OCI-LY7 (cell line): ENCODE measurements around the gene PTHLH. TPM values are rescaled to one million over a fixed set of nuclear protein-coding genes. Genes with fewer than 3 reads are reported as not detected.

ENCODE experiments used
- BruUV-seq: library from RNA; stranded (reverse); fragments of 400-500 nt; replicated peaks from 2 replicates; lab custom pipeline; 2021; lab: Mats Ljungman, UMichigan
- CTCF ChIA-PET: fragments of 300-600 bp; sonication (Branson Sonifier 250); formaldehyde crosslinking; loops from one replicate; lab custom pipeline; 2022; ENCODE audit warnings: antibody characterized with exemption; ENCODE audit not compliant: unreplicated experiment; lab: Charles Lee
- POLR2A ChIA-PET: fragments of 300-600 bp; sonication (Branson Sonifier 250); formaldehyde crosslinking; loops from one replicate; lab custom pipeline; 2022; ENCODE audit warnings: antibody characterized with exemption; lab: Charles Lee
- DNase-seq: peaks from one replicate; pipeline ENCODE4 v3.0.0-alpha.2; 2015; ENCODE audit warnings: low spot score
- H2AFZ ChIP-seq: fragments of 200-600 bp; sonication (generic), shearing (Covaris generic); 2 replicates; pipeline ENCODE4 v1.6.1; 2014; ENCODE audit warnings: mild to moderate bottlenecking, antibody characterized with exemption, low read length, moderate library complexity
- H3K27ac ChIP-seq: fragments of 200-600 bp; sonication (generic); 2 replicates; pipeline ENCODE4 v1.5.1; 2014; ENCODE audit warnings: mixed run types, low read depth, mild to moderate bottlenecking, moderate library complexity, low read length, inconsistent platforms; ENCODE audit not compliant: poor library complexity, severe bottlenecking
- H3K36me3 ChIP-seq: fragments of 200-600 bp; sonication (generic); 2 replicates; pipeline ENCODE4 v1.6.1; 2014; ENCODE audit warnings: mild to moderate bottlenecking, antibody characterized with exemption, low read length, moderate library complexity, mixed read lengths; ENCODE audit not compliant: insufficient read depth
- H3K4me1 ChIP-seq: fragments of 200-600 bp; sonication (generic); 2 replicates; pipeline ENCODE4 v1.5.1; 2014; ENCODE audit warnings: mild to moderate bottlenecking, low read length; ENCODE audit not compliant: insufficient read depth, poor library complexity, severe bottlenecking
- H3K4me2 ChIP-seq: fragments of 200-600 bp; sonication (generic); 2 replicates; pipeline ENCODE4 v1.6.1; 2014; ENCODE audit warnings: mild to moderate bottlenecking, low read length
- H3K4me3 ChIP-seq: fragments of 200-600 bp; sonication (generic); 2 replicates; pipeline ENCODE4 v1.5.1; 2014; ENCODE audit warnings: mild to moderate bottlenecking, low read depth, low read length; ENCODE audit not compliant: poor library complexity, severe bottlenecking
- H3K79me2 ChIP-seq: fragments of 200-600 bp; sonication (generic); 2 replicates; pipeline ENCODE4 v1.6.1; 2016; ENCODE audit warnings: low read depth, mild to moderate bottlenecking, low read length, moderate library complexity, mixed read lengths; ENCODE audit not compliant: insufficient read depth
- H3K9me2 ChIP-seq: fragments of 200-600 bp; sonication (generic); 2 replicates; pipeline ENCODE4 v1.6.1; 2016; ENCODE audit warnings: mild to moderate bottlenecking, low read length, mixed read lengths; ENCODE audit not compliant: insufficient read depth
- H3K9me3 ChIP-seq: fragments of 200-600 bp; sonication (generic); 2 replicates; pipeline ENCODE4 v1.6.1; 2014; ENCODE audit warnings: mild to moderate bottlenecking, mixed run types, low read length, mixed read lengths
- H4K20me1 ChIP-seq: fragments of 200-600 bp; sonication (generic); 2 replicates; pipeline ENCODE4 v1.6.1; 2014; ENCODE audit warnings: mild to moderate bottlenecking, antibody characterized with exemption, low read length, moderate library complexity, mixed read lengths; ENCODE audit not compliant: insufficient read depth
- CTCF ChIP-seq: fragments of 200-600 bp; sonication (generic); conservative IDR thresholded peaks from 2 replicates; pipeline ENCODE4 v1.5.1; 2014; ENCODE audit warnings: mild to moderate bottlenecking, antibody characterized with exemption, low read length, moderate library complexity, mixed read lengths
- EZH2phosphoT487 ChIP-seq: fragments of 200-600 bp; sonication (generic); IDR thresholded peaks from 2 replicates; pipeline ENCODE4 v1.6.1; 2018; ENCODE audit warnings: low read depth, borderline replicate concordance, mild to moderate bottlenecking, mixed run types, antibody characterized with exemption, low read length, moderate library complexity, mixed read lengths
- intact Hi-C: fragments of 100-400 bp; cut with micrococcal nuclease; formaldehyde crosslinking; loops from one replicate; pipeline ENCODE4 v1.10.0; 2022; ENCODE audit not compliant: unreplicated experiment
- total RNA-seq, 2 experiments: library from RNA; depleted of rRNA in 1 of 2; stranded (reverse); fragments of >200 nt in 1 of 2; shearing (Covaris generic) in 1 of 2; gene quantifications; 2 replicates each; pipeline ENCODE4 v1.2.3, GENCODE V29; 2014 to 2022

Gene PTHLH
- total RNA-seq, 2 experiments from 2014 or later, result not detected

GRCh38 chr12:27953348-27953747 lies 19.2 kb downstream of the PTHLH start:
- TF ChIP-seq EZH2phosphoT487 (no peak), CTCF (no peak)
- Histone ChIP-seq H3K9me3 (no peaks in the 10 kb centered on the region), H3K9me2 (no peaks in the 10 kb centered on the region), H3K36me3 (no peaks in the 10 kb centered on the region), H2AFZ (no peak overlapping the region), H3K27ac (no peak overlapping the region), H3K4me2 (no peak overlapping the region), H3K79me2 (no peaks in the 10 kb centered on the region), H3K4me3 (no peak overlapping the region), H4K20me1 (no peaks in the 10 kb centered on the region), H3K4me1 (no peaks in the 10 kb centered on the region)
- intact Hi-C loops, result no loop called here
- no peak for DNase-seq
- BruUV-seq, result no TSS peak
- CTCF ChIA-PET, result no interaction called here
- POLR2A ChIA-PET, result no interaction called here

GRCh38 chr12:27952510-27952909 lies 20.0 kb downstream of the PTHLH start:
- H3K4me2 ChIP-seq, result no peak overlapping the region
- intact Hi-C loops, result no loop called here

More at GRCh38 chr12:27952510-27952909, 20.0 kb downstream of the PTHLH start:
- Histone ChIP-seq H4K20me1 (no peaks in the 10 kb centered on the region), H3K4me1 (no peaks in the 10 kb centered on the region), H3K4me3 (no peak overlapping the region), H3K79me2 (no peaks in the 10 kb centered on the region), H2AFZ (no peak overlapping the region), H3K9me2 (no peaks in the 10 kb centered on the region), H3K36me3 (no peaks in the 10 kb centered on the region), H3K9me3 (no peaks in the 10 kb centered on the region), H3K27ac (no peak overlapping the region)
- ChIA-PET POLR2A (interaction anchor here (0.6 kb wide), 1 partner anchor 600 kb away, joined by 3 read pairs; no protein-coding TSS in a partner anchor), CTCF (no interaction called here)
- TF ChIP-seq CTCF (no peak), EZH2phosphoT487 (no peak)
- DNase-seq, result no peak
- BruUV-seq, result no TSS peak
